Esophagus muscularis mucosa (tissue), 4 donors: Measurements from ENCODE around the gene ELAPOR1. TPM values are rescaled to one million over a fixed set of nuclear protein-coding genes. Genes with fewer than 3 reads are reported as not detected.
"Not testable (repeated sequence)": the region's sequence is repeated elsewhere in the genome, so short reads cannot be mapped to it uniquely, and the experiment has no call there.

Experiments
- DNase-seq: peaks from one replicate; pipeline ENCODE4 v3.0.0-alpha.2; 2017; ENCODE audit errors: extremely low spot score
- H3K27ac ChIP-seq, 4 donors: fragments of 200-600 bp; sonication (generic); replicated peaks in 1 of 4; 1 replicate in 3 of 4; 2 replicates in 1 of 4; pipeline ENCODE4 v1.5.1; 2016 to 2019; ENCODE audit warnings: mild to moderate bottlenecking in 1 of 4
- H3K27me3 ChIP-seq, 4 donors: fragments of 200-600 bp; sonication (generic); one replicate each; pipeline versions ENCODE4 v1.5.1 to v1.6.0; 2016 to 2019
- H3K36me3 ChIP-seq, 4 donors: fragments of 200-600 bp; sonication (generic); one replicate each; pipeline ENCODE4 v1.5.1; 2016 to 2019
- H3K4me1 ChIP-seq, 4 donors: fragments of 200-600 bp; sonication (generic); one replicate each; pipeline ENCODE4 v1.5.1; 2016 to 2019
- H3K4me3 ChIP-seq, 4 donors: fragments of 200-600 bp; sonication (generic); 1 replicate in 2 of 4; 2 replicates in 2 of 4; pipeline ENCODE4 v1.5.1; 2016 to 2019; ENCODE audit warnings: mild to moderate bottlenecking in 4 of 4, moderate library complexity in 1 of 4
- H3K9me3 ChIP-seq, 4 donors: fragments of 200-600 bp; sonication (generic); 1 replicate in 3 of 4; 2 replicates in 1 of 4; pipeline ENCODE4 v1.5.1; 2016 to 2019
- CTCF ChIP-seq, 3 experiments: fragments of 200-600 bp in 2 of 3; fragments of 450-650 bp in 1 of 3; sonication (generic) in 2 of 3; IDR thresholded peaks; one replicate each; pipeline ENCODE4 v1.5.1; 2017 to 2019; ENCODE audit warnings: antibody characterized with exemption in 3 of 3, mild to moderate bottlenecking in 2 of 3, moderate library complexity in 1 of 3
- EP300 ChIP-seq: sonication (generic); formaldehyde crosslinking; IDR thresholded peaks from one replicate; pipeline ENCODE4 v1.6.1; 2017; ENCODE audit warnings: antibody characterized with exemption
- POLR2A ChIP-seq: fragments of 450-650 bp; IDR thresholded peaks from one replicate; pipeline ENCODE4 v1.6.1; 2017; ENCODE audit warnings: antibody characterized with exemption, moderate library complexity, mild to moderate bottlenecking, low read depth
- POLR2AphosphoS5 ChIP-seq, 2 donors: sonication (generic); formaldehyde crosslinking; IDR thresholded peaks; one replicate each; pipeline ENCODE4 v1.6.1; 2017; ENCODE audit warnings: antibody characterized with exemption in 2 of 2
- WGBS: methylation state at CpG from one replicate; pipeline ENCODE4 v1.1.5; 2018; 5-methylcytosine and 5-hydroxymethylcytosine counted together
- intact Hi-C: fragments of 100-400 bp; cut with DNase I; formaldehyde crosslinking; loops from one replicate; pipeline ENCODE4 v1.15.1; 2023
- total RNA-seq, 4 donors: library from RNA; depleted of rRNA; stranded (reverse); fragments of >200 nt; gene quantifications; one replicate each; pipeline versions ENCODE4 v1.1.0 to v1.2.1, GENCODE V29; 2016

ELAPOR1 gene
- total RNA-seq, 4 donors from 2014 or later = 0.34 to 0.83 (median 0.52) TPM; not detected in 1

- Histone ChIP-seq H3K27me3 (no peaks in the 10 kb centered on the region), H3K9me3 (no peaks in the 10 kb centered on the region), H3K27ac (no peak overlapping the region), H3K4me1 (no peaks in the 10 kb centered on the region), H3K4me3 (no peak overlapping the region), H3K36me3 (no peaks in the 10 kb centered on the region)
- intact Hi-C loops = no loop called here
- TF ChIP-seq POLR2A (no peak), EP300 (no peak), POLR2AphosphoS5 (IDR thresholded peaks at IDR 0.05) (no peak), CTCF (IDR thresholded peaks at IDR 0.05) (no peak)
- 93% methylated on average over 5 of the region's 5 CpGs for WGBS
- DNase-seq = no peak
Observed at GRCh38 chr1:109142260-109142659, 28.3 kb downstream of the ELAPOR1 start.

GRCh38 chr1:109142725-109143124 lies 28.8 kb downstream of the ELAPOR1 start:
- H3K27ac ChIP-seq, DNase-seq, intact Hi-C loops, H3K27me3 ChIP-seq, H3K36me3 ChIP-seq, H3K4me1 ChIP-seq, H3K4me3 ChIP-seq, H3K9me3 ChIP-seq: not testable (repeated sequence)
- WGBS = 97% methylated on average over 6 of the region's 6 CpGs

GRCh38 chr1:109148987-109149561 lies 35.2 kb downstream of the ELAPOR1 start:
- intact Hi-C loops = no loop called here
- H3K27me3 ChIP-seq = no peaks in the 10 kb centered on the region
- no peak overlapping the region for H3K4me3 ChIP-seq
- DNase-seq = no peak
- WGBS = 81% methylated on average over 10 of the region's 10 CpGs
- H3K4me1 ChIP-seq = peaks cover 0 to 5% (median 1%) of the 10 kb centered on the region in 4 donors
- H3K27ac ChIP-seq = no peak overlapping the region
- TF ChIP-seq CTCF (IDR thresholded peaks at IDR 0.05) (no peak), POLR2A (no peak), EP300 (no peak), POLR2AphosphoS5 (IDR thresholded peaks at IDR 0.05) (no peak)
- H3K36me3 ChIP-seq = no peaks in the 10 kb centered on the region
- no peaks in the 10 kb centered on the region for H3K9me3 ChIP-seq

GRCh38 chr1:109149874-109150601 lies 36.1 kb downstream of the ELAPOR1 start:
- intact Hi-C loops = no loop called here
- WGBS = 79% methylated on average over 13 of the region's 17 CpGs
- Histone ChIP-seq H3K9me3 (no peaks in the 10 kb centered on the region), H3K27ac (no peak overlapping the region), H3K27me3 (no peaks in the 10 kb centered on the region), H3K4me1 (peaks cover 0 to 5% (median 1%) of the 10 kb centered on the region in 4 donors), H3K36me3 (no peaks in the 10 kb centered on the region), H3K4me3 (no peak overlapping the region)
- TF ChIP-seq POLR2A = no peak
- TF ChIP-seq CTCF (IDR thresholded peaks at IDR 0.05) = no peak
- no peak for TF ChIP-seq EP300
- no peak for TF ChIP-seq POLR2AphosphoS5 (IDR thresholded peaks at IDR 0.05)
- DNase-seq = no peak

- Histone ChIP-seq H3K4me3 (no peak overlapping the region), H3K4me1 (peaks cover 0 to 5% (median 1%) of the 10 kb centered on the region in 4 donors), H3K27me3 (no peaks in the 10 kb centered on the region), H3K27ac (no peak overlapping the region), H3K9me3 (no peaks in the 10 kb centered on the region), H3K36me3 (no peaks in the 10 kb centered on the region)
- 84% methylated on average over 5 of the region's 5 CpGs for WGBS
- intact Hi-C loops = no loop called here
- TF ChIP-seq POLR2AphosphoS5 (IDR thresholded peaks at IDR 0.05) (no peak), EP300 (no peak), POLR2A (no peak), CTCF (IDR thresholded peaks at IDR 0.05) (no peak)
- no peak for DNase-seq
Observed at GRCh38 chr1:109151146-109151990, 37.5 kb downstream of the ELAPOR1 start.
